Ovary (tissue), 9 donors: ENCODE results near the gene GPR68. TPM values are rescaled to one million over a fixed set of nuclear protein-coding genes. Genes with fewer than 3 reads are reported as not detected.

Experiments
- DNase-seq, 5 donors: peaks; one replicate each; pipeline ENCODE4 v3.0.0-alpha.2; 2019 to 2020
- H3K27ac ChIP-seq, 2 donors: fragments of 200-600 bp; one replicate each; pipeline versions ENCODE4 v1.5.1 to v1.8.0; 2019 to 2022
- H3K27me3 ChIP-seq: fragments of 200-600 bp; one replicate; pipeline ENCODE4 v1.8.0; 2022
- H3K36me3 ChIP-seq: fragments of 200-600 bp; sonication (generic); one replicate; pipeline ENCODE4 v1.5.1; 2019
- H3K4me1 ChIP-seq: one replicate; pipeline ENCODE4 v1.8.1; 2013; ENCODE audit warnings: mild to moderate bottlenecking, moderate library complexity; ENCODE audit not compliant: insufficient read depth
- H3K4me3 ChIP-seq: fragments of 200-600 bp; sonication (generic); one replicate; pipeline ENCODE4 v1.5.1; 2017
- H3K9me3 ChIP-seq, 2 donors: fragments of 200-600 bp in 1 of 2; sonication (generic) in 1 of 2; one replicate each; pipeline versions ENCODE4 v1.5.1 to v1.8.1; 2013 to 2019; ENCODE audit warnings: mild to moderate bottlenecking in 1 of 2, moderate library complexity in 1 of 2
- EP300 ChIP-seq: sonication (generic); formaldehyde crosslinking; IDR thresholded peaks from one replicate; pipeline ENCODE4 v1.6.1; 2017; ENCODE audit warnings: antibody characterized with exemption
- POLR2A ChIP-seq: fragments of 450-650 bp; IDR thresholded peaks from one replicate; pipeline ENCODE4 v1.6.1; 2017; ENCODE audit warnings: antibody characterized with exemption, mild to moderate bottlenecking, moderate library complexity
- WGBS, 3 donors: extraction: QIAGEN DNeasy Blood & Tissue Kit in 1 of 3; methylation state at CpG; one replicate each; pipeline versions ENCODE4 v1.1.5 to v1.1.7; 2013 to 2017; 5-methylcytosine and 5-hydroxymethylcytosine counted together
- intact Hi-C, 4 donors: fragments of 100-400 bp; cut with DNase I; formaldehyde crosslinking; loops; one replicate each; pipeline versions ENCODE4 v1.11.0 to v1.15.1; 2022 to 2023
- polyA plus RNA-seq, 2 donors: library from polyadenylated mRNA; stranded (reverse); fragments of 200-250 nt in 1 of 2; fragments of 350-450 nt in 1 of 2; fragmentation: Illumina TruSeq in 1 of 2; extraction: RNeasy Lipid Tissue Mini Kit (QIAGEN cat#74804) in 1 of 2; gene quantifications; one replicate each; pipeline ENCODE4 v1.2.3, GENCODE V29; 2013 to 2014
- total RNA-seq, 7 donors: library from RNA; depleted of rRNA in 2 of 7; stranded (reverse); fragments of >200 nt in 2 of 7; fragmentation: NEBNext Ultra II Directional in 3 of 7; extraction: Animal tissue kit (Norgen Biotek cat#: 25700) in 3 of 7; gene quantifications; one replicate each; pipeline versions ENCODE4 v1.1.0 to v1.2.4, GENCODE V29; 2016 to 2023
- TF ChIP-seq, protein P1 (sequence below), 3 donors: fragments of 450-650 bp in 2 of 3; fragments of 200-600 bp in 1 of 3; IDR thresholded peaks; one replicate each; pipeline versions ENCODE4 v1.5.1 to v1.8.0; 2016 to 2022; ENCODE audit warnings: antibody characterized with exemption in 3 of 3, mild to moderate bottlenecking in 1 of 3
- donor health status: DM: no; HTN: no; CAD: no; lungs with moderate emphysema.
- donor health status: DM: no; HTN: no; CAD: no.
- donor health status: Bipolar disorder and iron deficiency.
- donor health status: DM: yes; HTN: yes; CAD: no.
- donor health status: DM: no; HTN: no; CAD: no.
- donor health status: DM: yes; HTN: yes; CAD: no.

The GPR68 gene
- total and polyA plus RNA-seq, 9 donors = 0.17 to 0.57 (median 0.36) TPM; not detected in 1

DNA sequence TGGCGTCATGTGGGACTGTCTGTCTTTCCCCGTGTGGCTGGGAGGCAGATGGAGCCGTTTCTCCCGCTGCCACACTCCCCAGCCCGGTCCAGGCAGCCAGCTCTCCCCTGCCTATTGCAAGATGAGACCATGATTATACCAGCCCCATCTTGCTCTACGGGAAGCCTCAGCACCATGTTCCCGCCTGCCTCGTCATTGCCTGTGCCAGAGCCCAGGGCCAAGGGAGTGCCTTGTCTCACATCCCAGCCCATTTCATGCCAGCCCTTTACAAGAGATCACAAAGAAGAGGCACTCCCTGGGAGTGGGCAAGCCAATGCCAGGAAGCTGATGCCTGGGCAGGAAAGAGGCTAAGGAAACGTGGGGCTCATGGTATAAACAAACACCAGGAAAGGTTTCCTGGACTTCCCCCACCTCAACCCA is 23.9 kb downstream of the GPR68 start:
- no peak for DNase-seq
- TF ChIP-seq POLR2A (no peak), EP300 (no peak)
- TF ChIP-seq, protein P1, sequence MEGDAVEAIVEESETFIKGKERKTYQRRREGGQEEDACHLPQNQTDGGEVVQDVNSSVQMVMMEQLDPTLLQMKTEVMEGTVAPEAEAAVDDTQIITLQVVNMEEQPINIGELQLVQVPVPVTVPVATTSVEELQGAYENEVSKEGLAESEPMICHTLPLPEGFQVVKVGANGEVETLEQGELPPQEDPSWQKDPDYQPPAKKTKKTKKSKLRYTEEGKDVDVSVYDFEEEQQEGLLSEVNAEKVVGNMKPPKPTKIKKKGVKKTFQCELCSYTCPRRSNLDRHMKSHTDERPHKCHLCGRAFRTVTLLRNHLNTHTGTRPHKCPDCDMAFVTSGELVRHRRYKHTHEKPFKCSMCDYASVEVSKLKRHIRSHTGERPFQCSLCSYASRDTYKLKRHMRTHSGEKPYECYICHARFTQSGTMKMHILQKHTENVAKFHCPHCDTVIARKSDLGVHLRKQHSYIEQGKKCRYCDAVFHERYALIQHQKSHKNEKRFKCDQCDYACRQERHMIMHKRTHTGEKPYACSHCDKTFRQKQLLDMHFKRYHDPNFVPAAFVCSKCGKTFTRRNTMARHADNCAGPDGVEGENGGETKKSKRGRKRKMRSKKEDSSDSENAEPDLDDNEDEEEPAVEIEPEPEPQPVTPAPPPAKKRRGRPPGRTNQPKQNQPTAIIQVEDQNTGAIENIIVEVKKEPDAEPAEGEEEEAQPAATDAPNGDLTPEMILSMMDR (IDR thresholded peaks at IDR 0.05) = no peak
- H3K4me1 ChIP-seq = no peaks in the 10 kb centered on the region
- no peak overlapping the region for H3K4me3 ChIP-seq
- intact Hi-C loops = no loop called here
- H3K36me3 ChIP-seq = no peaks in the 10 kb centered on the region
- H3K9me3 ChIP-seq = no peaks in the 10 kb centered on the region
- no peak overlapping the region for H3K27ac ChIP-seq
- 88 to 90% (median 88%) methylated on average over 9 of the region's 9 CpGs for WGBS, 3 donors
- H3K27me3 ChIP-seq = no peaks in the 10 kb centered on the region

DNA sequence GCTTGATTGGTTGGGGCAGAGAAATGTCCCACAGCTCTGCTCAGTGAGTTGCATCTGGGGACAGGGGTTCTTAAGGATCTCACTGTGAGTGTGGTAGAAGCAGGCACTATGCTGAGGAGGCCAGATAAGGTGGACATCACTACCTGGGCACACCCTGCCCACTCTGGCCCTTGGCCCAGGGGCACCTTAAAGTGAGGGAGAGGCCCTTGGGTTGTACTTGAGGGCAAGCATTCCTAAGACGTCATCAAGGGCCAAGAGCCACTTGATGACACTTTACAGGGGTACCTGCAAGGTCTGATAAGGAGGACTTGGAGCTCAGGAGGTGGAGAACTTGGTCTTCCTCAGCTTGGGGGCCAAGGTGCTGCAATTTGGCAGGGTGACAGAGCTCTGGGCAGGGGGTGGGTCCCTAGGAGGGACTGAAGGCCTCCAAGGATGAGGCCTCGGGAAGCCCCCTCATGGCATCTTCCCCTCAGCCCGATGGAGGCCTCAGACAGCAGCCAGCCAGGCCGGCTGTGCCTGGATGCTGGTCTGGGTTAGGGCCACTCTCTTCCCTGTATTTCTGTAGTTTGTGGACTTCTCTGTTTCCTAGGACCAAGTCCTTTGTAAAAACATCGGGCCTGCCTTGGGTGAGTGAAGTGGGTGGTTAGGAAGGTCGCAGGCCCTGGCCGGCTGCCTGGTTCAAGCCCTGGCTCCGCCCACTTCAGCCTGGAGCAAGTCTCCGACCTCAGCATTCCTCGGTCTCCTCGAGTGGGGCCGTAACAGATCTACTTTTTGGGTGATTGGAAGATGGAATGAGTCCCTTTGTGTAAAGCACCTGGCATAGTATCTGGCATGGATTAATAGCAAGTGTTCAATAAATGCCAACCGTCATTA is 24.8 kb downstream of the GPR68 start:
- Histone ChIP-seq H3K9me3 (no peaks in the 10 kb centered on the region), H3K27me3 (no peaks in the 10 kb centered on the region), H3K4me3 (no peak overlapping the region), H3K36me3 (no peaks in the 10 kb centered on the region), H3K4me1 (no peaks in the 10 kb centered on the region), H3K27ac (no peak overlapping the region)
- DNase-seq = no peak
- TF ChIP-seq, protein P1 (IDR thresholded peaks at IDR 0.05) = no peak
- TF ChIP-seq POLR2A (no peak), EP300 (no peak)
- WGBS, 3 donors = 62 to 75% (median 66%) methylated on average over 13 of the region's 13 CpGs
- intact Hi-C loops = no loop called here

DNA sequence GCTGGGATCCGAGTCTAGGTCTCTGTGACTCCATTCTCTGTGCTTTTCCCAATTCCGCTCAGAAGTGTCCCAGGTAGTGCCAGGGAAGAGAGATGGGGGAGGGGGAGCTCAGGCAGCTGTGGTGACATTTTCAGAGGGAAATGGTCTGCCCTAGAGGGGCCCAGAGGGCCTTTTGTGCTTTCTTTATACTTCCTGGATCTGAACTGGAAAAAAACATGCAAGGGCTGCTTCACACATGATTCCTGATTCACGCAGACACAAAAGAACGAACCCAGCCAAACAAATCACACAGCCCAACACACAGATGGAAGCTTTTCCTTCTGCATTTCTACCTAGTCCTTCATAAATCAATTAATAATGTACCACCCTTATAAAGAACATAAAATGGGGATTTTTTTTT is 26.5 kb downstream of the GPR68 start:
- Histone ChIP-seq H3K4me3 (no peak overlapping the region), H3K27me3 (no peaks in the 10 kb centered on the region)

DNA sequence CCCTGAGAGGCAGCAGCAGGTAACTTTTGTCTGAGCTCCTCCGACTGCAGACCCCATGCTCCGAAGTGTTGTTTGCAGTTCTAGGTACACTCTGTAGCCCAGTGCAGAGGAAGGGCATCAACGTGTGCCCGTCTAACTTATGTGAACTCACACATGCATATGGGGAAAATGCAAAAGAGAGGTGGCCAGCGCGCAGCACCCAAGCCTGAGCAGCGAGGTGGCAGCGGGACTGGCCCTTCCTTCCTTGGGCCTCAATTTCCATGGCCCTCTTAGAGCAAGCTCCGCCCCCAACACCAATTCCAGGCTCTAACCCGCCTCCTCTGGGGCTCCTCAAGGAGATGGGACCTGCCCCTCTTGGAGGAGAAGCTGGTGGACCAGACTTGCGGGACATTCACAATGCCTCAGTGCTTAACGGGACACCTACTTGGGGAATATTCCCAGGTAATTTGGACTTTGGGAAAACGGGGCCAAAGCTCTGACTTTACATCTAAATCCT is 27.7 kb downstream of the GPR68 start:
- Histone ChIP-seq H3K4me1 (no peaks in the 10 kb centered on the region), H3K36me3 (no peaks in the 10 kb centered on the region), H3K27me3 (no peaks in the 10 kb centered on the region), H3K9me3 (no peaks in the 10 kb centered on the region), H3K4me3 (no peak overlapping the region), H3K27ac (no peak overlapping the region)
- TF ChIP-seq, protein P1 (IDR thresholded peaks at IDR 0.05) = no peak
- TF ChIP-seq EP300 (no peak), POLR2A (no peak)
- intact Hi-C loops = no loop called here
- whole genome bisulfite sequencing, 3 donors = 92 to 95% (median 93%) methylated on average over 13 of the region's 13 CpGs
- DNase-seq = no peak

More for the DNA sequence above, 26.5 kb downstream of the GPR68 start:
- TF ChIP-seq POLR2A (no peak), EP300 (no peak)
- TF ChIP-seq, protein P1 (IDR thresholded peaks at IDR 0.05) = no peak
- Histone ChIP-seq H3K36me3 (no peaks in the 10 kb centered on the region), H3K9me3 (no peaks in the 10 kb centered on the region), H3K27ac (no peak overlapping the region), H3K4me1 (no peaks in the 10 kb centered on the region)
- no peak for DNase-seq
- 93 to 99% (median 94%) methylated on average over 4 of the region's 4 CpGs for WGBS, 3 donors
- intact Hi-C loops = no loop called here
